CD4-positive, alpha-beta T cell treated with Interferon gamma for 1 hour (primary cell): Measurements from ENCODE around the gene MT4.

ENCODE experiments used
- DNase-seq: peaks from one replicate; pipeline ENCODE4 v3.0.0-alpha.2; 2020

The MT4 gene

GRCh38 chr16:56564793-56565477 is at the start of gene MT4:
Gene MT4, plus strand, starts transcription at chr16:56565073. Its CDS starts 56 bp downstream, at chr16:56565129.
- no peak for DNase-seq

GRCh38 chr16:56515665-56516064 is 49.2 kb upstream of the MT4 start:
- no peak for DNase-seq

- DNase-seq = no peak
These were observed 47.7 kb upstream of the MT4 start for GRCh38 chr16:56517206-56517605.

- DNase-seq = no peak
These were observed 46.4 kb upstream of the MT4 start for GRCh38 chr16:56518425-56518824.

- DNase-seq = peak; percentile 90
These were observed 45.2 kb upstream of the MT4 start, which contains the start of gene BBS2 for GRCh38 chr16:56519459-56520250. Gene BBS2, minus strand, starts transcription at chr16:56520024. Its CDS starts 162 bp downstream, at chr16:56519862.

- DNase-seq = no peak
These were observed 44.7 kb upstream of the MT4 start for GRCh38 chr16:56520251-56520577.

- no peak for DNase-seq
These were observed 39.6 kb upstream of the MT4 start for GRCh38 chr16:56525236-56525635.

- no peak for DNase-seq
These were observed 34.0 kb upstream of the MT4 start for GRCh38 chr16:56530872-56531271.

GRCh38 chr16:56532714-56533113 is 32.2 kb upstream of the MT4 start:
- DNase-seq = no peak

GRCh38 chr16:56534847-56535383 is 30.0 kb upstream of the MT4 start:
- DNase-seq = no peak

- no peak for DNase-seq
These were observed 26.5 kb upstream of the MT4 start for GRCh38 chr16:56538331-56538730.

GRCh38 chr16:56539656-56540055 is 25.2 kb upstream of the MT4 start:
- no peak for DNase-seq

GRCh38 chr16:56542039-56542438 is 22.8 kb upstream of the MT4 start:
- DNase-seq = no peak

GRCh38 chr16:56547120-56547948 is 17.5 kb upstream of the MT4 start:
- DNase-seq = no peak

GRCh38 chr16:56547949-56548567 is 16.8 kb upstream of the MT4 start:
- DNase-seq = no peak

GRCh38 chr16:56549161-56549560 is 15.7 kb upstream of the MT4 start:
- DNase-seq = no peak

GRCh38 chr16:56549744-56550385 is 15.0 kb upstream of the MT4 start:
- DNase-seq = no peak

- DNase-seq = no peak
These were observed 12.8 kb upstream of the MT4 start for GRCh38 chr16:56551796-56552738.

GRCh38 chr16:56554441-56554840 is 10.4 kb upstream of the MT4 start:
- DNase-seq = no peak

- DNase-seq = no peak
These were observed 6.7 kb upstream of the MT4 start for GRCh38 chr16:56558024-56558747.
